ENCODE results near the gene ABHD2.
"Not testable (repeated sequence)": the region's sequence is repeated elsewhere in the genome, so short reads cannot be mapped to it uniquely, and the experiment has no call there.

Gene ABHD2

GRCh38 chr15:89203705-89204273, 115.5 kb downstream of the ABHD2 start:
- DNase-seq (ENCODE audit: low read depth): no peak
- H3K4me3 ChIP-seq (ENCODE audit: low read depth, low read length): no peak overlapping the region

DNA sequence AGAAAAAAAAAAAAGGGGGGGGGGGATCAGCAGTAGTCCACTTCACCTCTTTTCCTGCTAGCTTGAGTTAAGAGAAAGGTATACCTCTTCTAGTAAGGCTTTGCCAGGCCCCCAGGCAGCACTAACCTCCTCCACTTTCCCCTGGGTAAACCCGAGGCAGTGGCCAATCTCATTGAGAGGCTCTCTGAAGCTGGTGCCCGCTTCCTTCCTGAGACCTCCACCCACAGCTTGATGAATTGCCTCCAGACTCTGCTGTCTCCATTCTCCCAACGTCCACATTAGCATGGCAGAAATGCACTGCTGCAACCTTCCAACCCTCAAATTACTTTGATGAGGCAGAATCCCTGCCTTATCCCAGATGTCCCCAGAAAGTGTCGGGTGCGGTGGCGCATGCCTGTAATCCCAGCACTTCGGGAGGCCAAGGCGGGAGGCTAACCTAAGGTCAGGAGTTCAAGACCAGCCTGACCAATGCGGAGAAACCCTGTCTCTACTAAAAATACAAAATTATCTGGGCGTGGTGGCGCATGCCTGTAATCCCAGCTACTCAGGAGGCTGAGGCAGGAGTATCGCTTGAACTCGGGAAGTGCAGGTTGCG, 117.8 kb downstream of the ABHD2 start:
- no peak overlapping the region for H3K4me3 ChIP-seq (ENCODE audit: low read depth, low read length)
- DNase-seq (ENCODE audit: low read depth): no peak

DNA sequence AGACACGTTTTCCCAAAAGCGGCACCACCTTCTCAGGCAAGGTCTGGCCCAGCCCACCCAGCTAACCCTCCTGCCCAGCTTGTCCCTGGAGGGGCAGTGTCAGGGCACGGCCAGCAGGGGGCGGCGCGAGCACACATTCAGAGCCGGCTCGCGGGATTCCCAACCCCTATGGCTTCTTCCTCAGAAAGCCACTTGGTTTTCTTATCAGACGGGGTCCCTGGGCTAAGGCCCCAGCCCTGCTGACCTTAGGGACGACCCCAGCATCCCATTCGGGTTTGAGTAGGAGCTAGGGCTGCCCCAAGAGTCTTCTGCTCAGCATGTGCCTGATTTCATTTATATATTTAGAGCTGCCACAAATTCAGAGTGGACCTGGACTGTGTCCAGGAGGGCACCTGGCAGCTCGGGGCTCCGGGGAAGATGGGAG, 118.7 kb downstream of the ABHD2 start:
- H3K4me3 ChIP-seq (ENCODE audit: low read depth, low read length): no peak overlapping the region
- DNase-seq (ENCODE audit: low read depth): no peak

DNA sequence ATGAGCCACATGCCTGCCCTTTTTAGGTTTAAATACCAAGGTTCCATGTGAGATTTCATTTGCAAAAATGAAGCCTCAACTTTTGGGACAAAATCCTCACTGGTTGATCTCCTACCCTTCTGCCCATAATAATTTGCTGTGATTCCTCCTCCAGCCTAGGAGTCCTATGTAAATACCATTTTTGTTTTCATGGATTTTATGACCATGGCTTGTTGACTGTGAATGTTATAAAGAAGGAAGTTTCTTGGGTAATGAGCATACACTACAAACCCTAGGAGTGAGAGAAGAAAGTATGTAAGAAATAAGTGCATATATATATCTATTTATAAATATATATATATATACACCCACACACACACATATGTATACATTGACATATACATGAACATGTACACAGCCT, 120.0 kb downstream of the ABHD2 start:
- DNase-seq (ENCODE audit: low read depth): no peak
- H3K4me3 ChIP-seq (ENCODE audit: low read depth, low read length): no peak overlapping the region

DNA sequence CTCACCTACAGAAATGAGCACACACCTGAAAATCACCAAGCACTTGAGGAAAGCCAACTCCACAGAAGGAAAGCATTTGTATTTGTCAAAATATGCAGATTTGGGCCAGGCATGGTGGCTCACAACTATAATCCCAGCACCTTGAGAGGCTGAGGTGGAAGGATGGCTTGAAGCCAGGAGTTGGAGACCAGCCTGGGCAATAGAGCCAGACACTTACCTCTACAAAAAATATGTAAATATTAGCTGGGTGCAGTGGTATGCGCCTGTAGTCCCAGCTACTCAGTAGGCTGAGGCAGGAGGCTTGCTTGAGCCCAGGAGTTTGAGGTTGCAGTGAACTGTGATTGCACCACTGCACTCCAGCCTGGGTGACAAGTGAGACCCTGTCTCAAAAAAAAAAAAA, 120.8 kb downstream of the ABHD2 start:
- DNase-seq (ENCODE audit: low read depth): no peak
- H3K4me3 ChIP-seq (ENCODE audit: low read depth, low read length): no peak overlapping the region

DNA sequence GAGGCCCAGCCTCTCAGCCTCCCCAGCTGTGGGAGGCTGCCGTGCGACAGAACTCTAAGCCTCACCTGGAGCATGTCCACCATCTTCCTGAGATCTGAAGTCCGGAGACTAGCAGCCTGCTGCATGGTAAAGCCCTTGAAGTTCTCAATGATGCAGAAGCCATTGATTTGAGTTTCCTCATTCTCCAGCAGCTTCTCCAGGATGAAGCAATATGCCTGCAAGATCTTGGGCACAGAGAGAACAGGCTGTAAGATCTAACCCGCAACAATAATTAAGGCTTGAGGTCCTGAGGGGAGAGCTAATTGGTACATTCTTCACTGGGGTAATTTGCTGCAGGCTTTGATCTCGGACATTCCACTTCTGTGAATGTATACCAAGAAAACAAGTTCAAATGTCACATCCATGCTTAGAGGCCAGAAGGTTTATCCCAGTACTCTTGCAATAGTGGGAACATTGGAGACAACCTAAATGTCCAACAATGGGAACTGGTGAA, 123.5 kb downstream of the ABHD2 start:
- H3K4me3 ChIP-seq (ENCODE audit: low read depth, low read length): no peak overlapping the region
- no peak for DNase-seq (ENCODE audit: low read depth)

- no peak overlapping the region for H3K4me3 ChIP-seq (ENCODE audit: low read depth, low read length)
- DNase-seq (ENCODE audit: low read depth): no peak
Observed at GRCh38 chr15:89215627-89216026, 127.4 kb downstream of the ABHD2 start.

DNA sequence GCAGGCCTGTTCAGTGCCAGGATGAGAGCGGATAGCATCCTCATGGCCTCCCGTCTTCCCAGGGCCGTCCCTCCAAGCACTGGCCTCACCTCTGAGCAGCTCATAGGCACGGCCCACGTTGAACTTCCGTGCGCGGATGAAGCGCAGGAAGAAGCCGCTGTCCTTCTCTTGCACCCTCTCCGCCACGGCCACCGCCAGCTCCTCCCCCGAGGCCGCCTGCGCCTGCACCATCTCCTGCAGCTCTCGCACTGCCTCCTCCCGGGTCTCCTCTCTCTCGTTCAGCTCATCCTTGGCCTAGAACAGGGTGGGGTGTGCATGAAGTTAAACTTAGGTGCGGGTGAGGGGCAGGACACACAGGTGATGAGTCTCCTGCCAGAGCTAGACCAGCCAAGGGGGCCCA, 128.8 kb downstream of the ABHD2 start:
- no peak for DNase-seq (ENCODE audit: low read depth)
- no peak overlapping the region for H3K4me3 ChIP-seq (ENCODE audit: low read depth, low read length)

- DNase-seq (ENCODE audit: low read depth): no peak
- no peak overlapping the region for H3K4me3 ChIP-seq (ENCODE audit: low read depth, low read length)
Observed at GRCh38 chr15:89217686-89218376, 129.6 kb downstream of the ABHD2 start.

DNA sequence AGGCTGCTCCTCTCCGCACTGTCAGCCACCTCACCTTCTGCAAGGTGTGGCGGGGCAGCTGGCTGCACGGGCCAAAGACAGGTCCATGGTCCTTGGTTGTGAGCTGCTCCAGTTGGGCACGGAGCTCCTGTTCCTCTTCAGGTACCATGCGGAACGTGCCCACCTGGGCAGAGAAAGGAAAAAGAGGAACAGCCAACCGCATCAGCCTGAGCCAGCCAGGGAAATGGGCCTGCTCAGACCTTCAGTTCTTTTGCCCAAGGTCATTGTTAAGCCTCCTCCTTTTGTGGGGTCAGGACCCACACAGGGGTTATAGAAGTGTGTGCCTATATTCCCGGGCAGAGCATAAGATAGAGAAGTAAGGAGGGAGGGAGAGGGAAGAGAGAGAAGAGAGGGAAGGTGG, 130.3 kb downstream of the ABHD2 start:
- no peak overlapping the region for H3K4me3 ChIP-seq (ENCODE audit: low read depth, low read length)
- no peak for DNase-seq (ENCODE audit: low read depth)

DNA sequence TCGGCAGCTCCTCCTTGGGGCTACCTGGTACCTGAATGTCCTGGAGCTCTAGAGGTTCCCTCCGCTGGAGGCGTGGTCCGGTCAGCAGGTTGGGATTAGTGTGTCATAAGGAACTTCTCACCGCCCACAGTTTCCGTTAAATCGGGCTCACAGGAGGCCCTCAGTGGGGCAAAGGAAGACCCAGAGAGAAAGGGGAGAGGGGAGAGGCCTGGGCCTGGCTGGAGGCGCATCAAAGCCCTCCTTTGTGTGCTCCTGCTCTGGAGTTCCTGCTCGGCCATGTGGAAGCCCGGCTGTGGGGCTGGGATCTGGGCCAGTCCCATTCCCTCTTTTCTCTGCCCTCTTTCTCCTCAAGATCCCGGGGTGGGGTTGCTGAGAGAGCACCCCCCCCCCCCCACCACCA, 133.3 kb downstream of the ABHD2 start, which contains the start of gene RLBP1:
Gene RLBP1 (minus strand): TSS at position 37 of the 400 bp plus-strand sequence. CDS start 2,604 bp downstream, outside the sequence.
- no peak within 1 kb of the TSS for H3K4me3 ChIP-seq (ENCODE audit: low read depth, low read length)
- no peak for DNase-seq (ENCODE audit: low read depth)

DNA sequence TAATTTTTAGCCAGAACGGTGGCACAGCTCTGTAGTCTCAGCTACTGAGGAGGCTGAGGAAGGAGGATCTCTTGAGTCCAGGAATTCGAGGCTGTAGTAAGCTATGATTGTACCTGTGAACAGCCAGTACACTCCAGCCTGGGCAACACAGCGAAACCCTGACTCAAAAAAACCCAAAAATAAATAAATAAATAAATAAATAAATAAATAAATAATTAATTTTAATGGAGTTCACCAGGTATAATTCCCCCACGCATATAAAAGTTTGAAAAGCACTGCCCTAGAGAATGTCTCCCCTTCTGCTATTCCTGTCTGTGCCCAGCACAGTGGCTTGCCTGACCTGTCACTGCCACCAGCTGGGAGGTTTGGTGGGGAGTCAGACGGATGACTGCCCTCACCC, 137.3 kb downstream of the ABHD2 start:
- no peak for DNase-seq (ENCODE audit: low read depth)
- H3K4me3 ChIP-seq (ENCODE audit: low read depth, low read length): no peak overlapping the region

DNA sequence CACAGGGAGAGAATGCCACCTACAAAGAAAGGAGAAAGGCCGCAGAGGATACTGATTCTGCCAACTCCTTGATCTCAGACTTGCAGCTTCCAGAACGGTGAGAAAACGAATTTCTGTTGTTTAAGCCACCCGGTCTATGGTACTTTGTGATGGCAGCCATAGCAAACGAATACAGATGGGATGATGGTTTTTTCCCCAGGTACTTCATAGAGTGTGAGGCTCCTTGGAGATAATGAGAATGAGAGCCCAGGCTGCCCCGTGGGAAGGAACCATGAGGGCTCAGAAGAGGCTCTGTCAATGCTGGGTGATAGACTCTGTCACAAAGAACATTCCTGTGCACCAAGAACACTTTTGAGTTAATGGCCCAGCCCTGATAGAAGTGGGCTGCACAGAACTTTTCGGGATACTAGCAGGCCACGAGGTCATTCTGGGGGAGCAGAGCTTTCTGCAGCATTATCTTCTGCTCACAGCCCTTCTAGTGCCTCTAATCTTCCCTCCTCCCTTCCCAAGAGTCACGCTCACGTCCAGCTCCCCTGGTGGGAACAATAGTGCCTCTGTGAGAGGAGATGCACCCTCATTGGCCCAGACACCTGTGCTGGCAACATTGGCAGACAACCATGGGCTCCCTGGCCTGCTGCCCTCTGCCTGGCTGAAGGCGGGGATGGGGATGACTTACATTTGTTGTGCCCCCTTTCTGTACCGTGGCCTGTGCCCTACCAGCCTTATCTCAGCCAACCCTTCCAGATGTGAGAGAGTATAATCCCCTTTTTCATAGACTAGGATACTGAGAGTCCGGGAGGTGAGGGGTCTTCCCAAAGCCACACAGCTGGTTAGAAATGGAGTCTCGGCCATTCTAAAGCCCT, 138.3 kb downstream of the ABHD2 start:
- DNase-seq (ENCODE audit: low read depth): no peak
- H3K4me3 ChIP-seq (ENCODE audit: low read depth, low read length): no peak overlapping the region

DNA sequence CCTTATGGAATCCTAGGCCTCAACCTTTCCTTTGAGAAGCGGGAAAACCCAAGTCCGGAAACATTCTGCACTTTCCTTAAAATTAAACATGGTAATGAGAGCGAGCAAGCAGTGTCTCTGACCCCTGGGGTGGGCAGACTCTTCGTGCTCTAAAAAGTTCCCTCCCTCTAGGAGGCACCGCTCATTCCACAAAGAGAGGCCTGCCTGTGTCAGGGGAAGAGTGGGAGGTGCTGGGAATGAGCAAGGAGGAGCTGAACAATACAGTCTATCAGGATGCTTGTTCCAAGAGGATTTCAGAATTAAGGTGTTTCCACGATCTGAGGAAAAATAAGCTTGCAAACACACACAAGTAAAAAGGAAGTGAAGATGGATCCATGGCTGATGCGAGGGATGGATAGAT, 139.2 kb downstream of the ABHD2 start:
- no peak for DNase-seq (ENCODE audit: low read depth)
- H3K4me3 ChIP-seq (ENCODE audit: low read depth, low read length): no peak overlapping the region

- no peak for DNase-seq (ENCODE audit: low read depth)
- H3K4me3 ChIP-seq (ENCODE audit: low read depth, low read length): no peak overlapping the region
Observed at GRCh38 chr15:89230277-89230676, 142.0 kb downstream of the ABHD2 start.

GRCh38 chr15:89231832-89232231, 143.6 kb downstream of the ABHD2 start:
- no peak overlapping the region for H3K4me3 ChIP-seq (ENCODE audit: low read depth, low read length)
- no peak for DNase-seq (ENCODE audit: low read depth)

GRCh38 chr15:89239883-89240810, 151.9 kb downstream of the ABHD2 start:
- H3K4me3 ChIP-seq (ENCODE audit: low read depth, low read length); DNase-seq (ENCODE audit: low read depth): not testable (repeated sequence)

GRCh38 chr15:89243046-89243690, 154.9 kb downstream of the ABHD2 start:
- DNase-seq (ENCODE audit: low read depth): peak; percentile 5
- H3K4me3 ChIP-seq (ENCODE audit: low read depth, low read length): peak overlapping the region; percentile 89
